ENCODE results near the gene CCNI2. TPM values are rescaled to one million over a fixed set of nuclear protein-coding genes. Genes with fewer than 3 reads are reported as not detected.

CCNI2 gene
- total RNA-seq, 1 experiment from 2014 or later: 1.4 TPM

- CTCF ChIA-PET: no interaction called here
- Histone ChIP-seq H3K4me2 (ENCODE audit: low read length) (no peak overlapping the region), H3K79me2 (ENCODE audit: insufficient read depth, low read length) (no peaks in the 10 kb centered on the region), H3K4me1 (ENCODE audit: control insufficient read depth in 1 of 2, insufficient read depth in 2 of 2, low read length in 2 of 2) (peaks cover 8 to 14% of the 10 kb centered on the region in 2 experiments; a peak in 3 of 4 replicates), H3K9me2 (ENCODE audit: insufficient read depth) (no peaks in the 10 kb centered on the region), H4K20me1 (ENCODE audit: insufficient read depth) (no peaks in the 10 kb centered on the region), H3K9ac (ENCODE audit: low read length) (no peak overlapping the region), H2AFZ (ENCODE audit: low read depth, low read length, poor library complexity, severe bottlenecking) (no peak overlapping the region), H3K27me3 (ENCODE audit: insufficient read depth, low read length) (no peaks in the 10 kb centered on the region), H3K4me3 (replicated peaks in 1 of 2; ENCODE audit: low read depth in 1 of 2, low read length in 2 of 2) (no peak overlapping the region), H3K9me3 (ENCODE audit: control insufficient read depth in 1 of 2, insufficient read depth in 1 of 2, low read depth in 1 of 2, low read length in 2 of 2) (0 out of 4 replicates have a peak, but pooled peaks cover 0 to 3% of the 10 kb centered on the region in 2 experiments), H3K36me3 (ENCODE audit: control insufficient read depth in 1 of 2, insufficient read depth in 2 of 2, low read length in 2 of 2) (no peaks in the 10 kb centered on the region), H3K27ac (ENCODE audit: low read depth, low read length) (no peak overlapping the region)
- DNase-seq (ENCODE audit: low read depth, low spot score): no peak
- TF ChIP-seq ELF1 (IDR thresholded peaks at IDR 0.05; ENCODE audit: borderline replicate concordance, low read depth) (no peak), YY1 (IDR thresholded peaks at IDR 0.05; ENCODE audit: extremely low read depth, insufficient replicate concordance, low read depth, low read length) (no peak), SP1 (IDR thresholded peaks at IDR 0.05; ENCODE audit: low read depth) (no peak), ZNF274 (IDR thresholded peaks at IDR 0.05; ENCODE audit: low read depth, low read length) (no peak)
- POLR2A ChIA-PET: interaction anchor here (0.7 kb wide), 1 partner anchor 15 kb away, joined by 3 read pairs; no protein-coding TSS in a partner anchor
- RAD21 ChIA-PET (ENCODE audit: low non-redundant PET in 1 of 2, low total read pairs in 2 of 2, uncharacterized antibody in 2 of 2, unreplicated experiment in 2 of 2): no interaction called here
- BruUV-seq (replicated peaks): no TSS peak
- intact Hi-C loops (cut with micrococcal nuclease): no loop called here
- no peak for ATAC-seq
These were observed 2.6 kb upstream of the CCNI2 start for GRCh38 chr5:132744659-132745058.

- Histone ChIP-seq H3K9ac (ENCODE audit: low read length) (peak overlapping the region; percentile 58), H3K4me2 (ENCODE audit: low read length) (peak overlapping the region; percentile 99), H2AFZ (ENCODE audit: low read depth, low read length, poor library complexity, severe bottlenecking) (peak overlapping the region; percentile 98), H3K36me3 (ENCODE audit: control insufficient read depth in 1 of 2, insufficient read depth in 2 of 2, low read length in 2 of 2) (no peaks in the 10 kb centered on the region), H4K20me1 (ENCODE audit: insufficient read depth) (no peaks in the 10 kb centered on the region), H3K4me3 (replicated peaks in 1 of 2; ENCODE audit: low read depth in 1 of 2, low read length in 2 of 2) (peak overlapping the region; percentile 46 to 74), H3K9me3 (ENCODE audit: control insufficient read depth in 1 of 2, insufficient read depth in 1 of 2, low read depth in 1 of 2, low read length in 2 of 2) (0 out of 4 replicates have a peak, but pooled peaks cover 0 to 3% of the 10 kb centered on the region in 2 experiments), H3K27me3 (ENCODE audit: insufficient read depth, low read length) (no peaks in the 10 kb centered on the region), H3K27ac (ENCODE audit: low read depth, low read length) (no peak overlapping the region), H3K9me2 (ENCODE audit: insufficient read depth) (no peaks in the 10 kb centered on the region), H3K79me2 (ENCODE audit: insufficient read depth, low read length) (no peaks in the 10 kb centered on the region), H3K4me1 (ENCODE audit: control insufficient read depth in 1 of 2, insufficient read depth in 2 of 2, low read length in 2 of 2) (peaks cover 8 to 14% of the 10 kb centered on the region in 2 experiments; a peak in 3 of 4 replicates)
- ATAC-seq (peak; percentile 10; the same call in 1 of the 2 replicates), DNase-seq (ENCODE audit: low read depth, low spot score) (no peak)
- no peak for TF ChIP-seq TCF7L2 (IDR thresholded peaks at IDR 0.05; ENCODE audit: borderline replicate concordance, extremely low read depth, insufficient read depth, insufficient read length)
- TF ChIP-seq EGR1 (IDR thresholded peaks at IDR 0.05; ENCODE audit: low read depth): no peak
- TF ChIP-seq POLR2A (IDR thresholded peaks at IDR 0.05; ENCODE audit: borderline replicate concordance, extremely low read depth, insufficient read depth, insufficient read length): no peak
- TF ChIP-seq ZFX (IDR thresholded peaks at IDR 0.05): no peak
- TF ChIP-seq CBX3 (IDR thresholded peaks at IDR 0.05; ENCODE audit: low read depth): no peak
- TF ChIP-seq FOSL1 (IDR thresholded peaks at IDR 0.05; ENCODE audit: low read depth): no peak
- no peak for TF ChIP-seq JUND (IDR thresholded peaks at IDR 0.05)
- TF ChIP-seq ATF3 (IDR thresholded peaks at IDR 0.05): no peak
- no peak for TF ChIP-seq ZBTB33 (IDR thresholded peaks at IDR 0.05; ENCODE audit: extremely low read depth, insufficient replicate concordance, low read length)
- no peak for TF ChIP-seq MAX (IDR thresholded peaks at IDR 0.05)
- TF ChIP-seq SP1 (IDR thresholded peaks at IDR 0.05; ENCODE audit: low read depth): no peak
- no peak for TF ChIP-seq RAD21 (IDR thresholded peaks at IDR 0.05; ENCODE audit: low read depth)
- TF ChIP-seq EZH2 (IDR thresholded peaks at IDR 0.05): no peak
- no peak for TF ChIP-seq SIN3A (IDR thresholded peaks at IDR 0.05; ENCODE audit: low read depth)
- no peak for TF ChIP-seq YY1 (IDR thresholded peaks at IDR 0.05; ENCODE audit: extremely low read depth, insufficient replicate concordance, low read depth, low read length)
- no peak for TF ChIP-seq ELF1 (IDR thresholded peaks at IDR 0.05; ENCODE audit: borderline replicate concordance, low read depth)
- no peak for TF ChIP-seq SRF (IDR thresholded peaks at IDR 0.05; ENCODE audit: low read depth)
- TF ChIP-seq CEBPB (IDR thresholded peaks at IDR 0.05; ENCODE audit: low read depth): no peak
- RAD21 ChIA-PET (ENCODE audit: low non-redundant PET in 1 of 2, low total read pairs in 2 of 2, uncharacterized antibody in 2 of 2, unreplicated experiment in 2 of 2): no interaction called here
- intact Hi-C loops (cut with micrococcal nuclease): no loop called here
- no TSS peak for BruUV-seq (replicated peaks)
- CTCF ChIA-PET: interaction anchor here (1.1 to 1.6 kb wide), 3 partner anchors 9 to 74 kb away, joined by 4 to 6 read pairs (median 5); partner anchors contain the start of gene KIF3A
- POLR2A ChIA-PET: interaction anchor here (2.0 kb wide), 1 partner anchor 9 kb away, joined by 5 read pairs; the partner anchor contains the start of gene KIF3A
These were observed 653 bp upstream of the CCNI2 start for GRCh38 chr5:132746592-132746953.
